HG02623 (cell line): ENCODE data around the gene ASXL2.
"Not testable (repeated sequence)": the region's sequence is repeated elsewhere in the genome, so short reads cannot be mapped to it uniquely, and the experiment has no call there.

ENCODE experiments used
- ATAC-seq: cut with Tn5 transposase; IDR thresholded peaks from one replicate; pipeline ENCODE4 v1.9.1; 2021; ENCODE audit warnings: moderate library complexity; ENCODE audit not compliant: unreplicated experiment

Gene ASXL2

GRCh38 chr2:25894135-25894830, 16.0 kb upstream of the ASXL2 start:
- no peak for ATAC-seq

DNA sequence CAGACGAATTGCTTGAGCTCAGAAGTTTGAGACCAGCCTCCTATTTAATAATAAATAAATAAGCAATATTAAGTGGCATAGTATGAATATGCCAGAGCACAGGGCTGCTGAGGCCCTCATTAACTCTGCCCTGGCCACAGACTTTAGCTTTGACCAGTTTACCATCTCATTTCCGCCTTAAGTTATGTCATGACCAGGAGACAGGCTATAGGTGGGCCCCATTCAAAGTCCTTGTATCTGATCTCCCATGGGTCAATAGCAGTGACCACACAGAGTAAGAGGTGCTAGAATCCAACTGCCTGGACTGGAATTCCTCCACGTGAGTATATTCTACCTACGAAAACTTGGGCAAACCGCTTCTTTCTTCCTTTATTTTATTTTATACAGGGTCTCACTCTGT, 13.4 kb upstream of the ASXL2 start:
- no peak for ATAC-seq

DNA sequence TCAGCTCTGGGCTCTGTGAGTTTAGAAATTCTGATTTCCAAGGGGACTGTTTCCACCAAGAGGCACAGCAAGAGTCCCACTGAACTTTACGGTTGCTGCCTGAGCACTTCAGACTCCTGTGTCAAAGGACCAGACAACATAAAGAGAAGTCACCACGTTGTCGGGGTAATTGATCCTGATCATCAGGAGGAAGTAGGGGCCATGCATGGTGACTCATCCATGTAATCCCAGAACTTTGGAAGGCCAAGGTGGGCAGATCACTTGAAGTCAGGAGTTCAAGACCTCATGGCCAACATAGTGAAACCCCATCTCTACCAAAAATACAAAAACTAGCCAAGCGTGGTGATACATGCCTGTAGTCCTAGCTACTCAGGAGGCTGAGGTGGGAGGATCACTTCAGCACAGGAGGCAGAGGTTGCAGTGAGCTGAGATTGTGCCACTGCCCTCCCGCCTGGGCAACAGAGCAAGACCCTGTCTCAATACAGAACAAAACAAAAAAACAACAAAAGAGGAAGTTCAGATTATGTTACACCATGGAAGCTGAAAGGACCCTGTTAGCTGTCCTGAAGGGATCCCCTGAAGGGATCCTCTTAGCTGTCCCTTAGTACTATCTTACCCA, 9.4 kb upstream of the ASXL2 start:
- no peak for ATAC-seq

- no peak for ATAC-seq
Measured at GRCh38 chr2:25885933-25886332, 7.6 kb upstream of the ASXL2 start.

DNA sequence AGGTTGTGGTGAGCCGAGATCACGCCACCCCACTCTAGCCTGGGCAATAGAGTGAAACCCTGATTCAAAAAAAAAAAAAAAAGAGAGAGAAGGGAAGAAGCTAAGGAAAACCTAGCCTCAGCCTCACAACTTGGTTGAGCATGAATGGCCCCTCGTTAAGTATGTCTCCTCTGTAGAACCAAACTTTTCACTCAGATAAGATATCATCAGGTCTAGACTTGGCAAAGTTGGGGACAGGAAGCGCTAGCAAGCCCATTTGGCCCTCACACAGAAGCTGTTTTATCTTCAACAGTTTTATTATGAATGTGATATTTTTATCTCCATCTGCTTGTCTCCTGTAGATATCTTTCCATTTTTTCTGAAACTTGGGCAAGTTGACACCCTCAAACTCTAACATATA, 3.5 kb upstream of the ASXL2 start:
- no peak for ATAC-seq

DNA sequence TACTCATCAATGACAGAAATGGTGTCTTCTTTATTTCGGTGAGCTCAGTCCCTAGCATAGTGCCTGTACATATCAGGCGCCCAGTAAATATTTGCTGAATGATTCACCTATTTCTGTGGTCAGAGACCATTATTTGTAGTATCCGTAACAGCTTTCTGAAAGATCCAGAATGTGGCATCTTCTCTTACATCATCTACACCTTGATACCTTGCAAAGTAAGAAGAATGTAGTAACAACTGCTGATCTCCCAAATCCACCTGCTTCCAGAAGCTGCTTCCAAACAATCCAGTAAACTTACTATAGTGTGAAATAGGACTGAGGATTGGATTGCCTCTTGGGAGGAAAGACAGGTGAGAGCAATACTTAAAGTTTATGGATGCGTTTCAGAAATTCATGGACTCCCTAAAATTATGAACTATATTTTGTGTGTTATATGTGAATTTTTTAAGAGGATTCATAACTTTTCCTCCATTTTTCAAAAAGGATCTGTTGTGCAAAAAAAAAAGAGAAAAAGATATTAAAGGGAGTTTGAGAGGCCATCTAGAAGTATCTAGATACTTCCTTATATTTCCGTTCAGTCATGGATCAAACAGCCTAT, 945 bp upstream of the ASXL2 start:
- no peak for ATAC-seq

GRCh38 chr2:25877431-25878360, 591 bp downstream of the ASXL2 start:
- ATAC-seq: peak; percentile 42

GRCh38 chr2:25872134-25872533, 6.2 kb downstream of the ASXL2 start:
- ATAC-seq: no peak

DNA sequence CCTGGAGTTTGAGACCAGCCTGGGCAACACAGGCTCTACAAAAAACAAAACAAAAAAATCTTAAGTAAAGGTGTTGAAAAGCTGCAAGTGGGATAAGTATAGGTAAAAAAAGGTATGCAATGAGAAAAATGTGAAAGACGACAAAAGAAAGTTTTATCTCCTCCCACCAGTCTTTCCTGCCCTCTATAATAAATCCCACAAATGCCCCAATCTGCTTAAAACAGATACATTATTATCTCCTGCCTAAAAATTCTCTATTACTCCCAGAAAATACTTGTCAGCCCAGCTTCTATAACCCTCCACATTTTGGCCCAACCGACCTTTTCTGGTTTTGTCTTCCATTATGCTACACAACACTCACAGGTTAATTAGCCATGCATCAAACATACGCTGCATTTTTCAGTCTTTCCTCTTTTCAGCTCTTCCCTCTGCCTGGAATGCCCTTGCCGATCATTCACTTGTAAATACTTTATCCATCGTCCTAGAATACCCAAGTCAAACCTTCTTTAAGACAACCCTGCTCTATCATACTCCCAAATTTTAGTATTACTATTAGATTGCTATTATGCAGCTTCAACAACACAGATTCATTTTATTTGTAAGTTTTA, 10.8 kb downstream of the ASXL2 start:
- ATAC-seq: no peak

DNA sequence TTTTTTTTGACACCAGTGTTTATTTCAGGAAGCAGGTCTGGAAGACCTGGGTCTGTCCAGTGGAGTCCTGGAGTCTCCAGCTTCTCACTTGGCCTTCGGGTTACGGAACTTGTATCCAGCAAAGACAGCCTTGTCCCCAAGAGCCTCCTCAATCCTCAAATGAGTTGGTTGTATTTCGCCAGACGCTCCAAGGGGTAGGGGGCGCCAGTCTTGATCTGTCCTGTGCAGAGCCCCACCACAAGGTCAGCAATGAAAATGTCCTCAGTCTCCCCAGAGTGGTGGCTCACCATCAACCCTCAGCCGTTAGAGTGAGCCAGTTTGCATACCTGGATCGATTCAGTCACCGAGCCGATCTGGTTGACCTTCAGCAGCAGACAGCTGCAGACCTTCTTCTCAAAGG, 21.9 kb downstream of the ASXL2 start:
- ATAC-seq: no peak

- no peak for ATAC-seq
Measured at GRCh38 chr2:25855065-25855464, 23.2 kb downstream of the ASXL2 start.

DNA sequence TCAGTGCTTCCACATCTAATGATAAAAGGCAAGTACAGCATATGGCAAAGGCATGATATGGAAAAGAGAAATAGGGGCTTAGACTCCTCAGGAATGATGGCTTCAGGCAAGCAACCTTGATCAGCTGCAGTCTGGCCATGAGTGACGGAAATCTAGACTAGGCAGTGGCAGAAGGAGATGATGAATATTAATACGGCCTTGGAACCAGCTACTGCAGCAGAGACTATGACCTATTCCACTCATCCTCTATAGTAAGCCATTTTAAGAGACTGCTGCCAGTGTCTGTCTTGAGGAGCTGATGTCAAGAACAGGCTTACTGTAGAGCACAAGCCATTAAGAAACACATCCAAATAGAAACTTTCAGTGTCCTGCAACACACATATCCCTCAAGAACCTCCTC, 23.7 kb downstream of the ASXL2 start:
- no peak for ATAC-seq

DNA sequence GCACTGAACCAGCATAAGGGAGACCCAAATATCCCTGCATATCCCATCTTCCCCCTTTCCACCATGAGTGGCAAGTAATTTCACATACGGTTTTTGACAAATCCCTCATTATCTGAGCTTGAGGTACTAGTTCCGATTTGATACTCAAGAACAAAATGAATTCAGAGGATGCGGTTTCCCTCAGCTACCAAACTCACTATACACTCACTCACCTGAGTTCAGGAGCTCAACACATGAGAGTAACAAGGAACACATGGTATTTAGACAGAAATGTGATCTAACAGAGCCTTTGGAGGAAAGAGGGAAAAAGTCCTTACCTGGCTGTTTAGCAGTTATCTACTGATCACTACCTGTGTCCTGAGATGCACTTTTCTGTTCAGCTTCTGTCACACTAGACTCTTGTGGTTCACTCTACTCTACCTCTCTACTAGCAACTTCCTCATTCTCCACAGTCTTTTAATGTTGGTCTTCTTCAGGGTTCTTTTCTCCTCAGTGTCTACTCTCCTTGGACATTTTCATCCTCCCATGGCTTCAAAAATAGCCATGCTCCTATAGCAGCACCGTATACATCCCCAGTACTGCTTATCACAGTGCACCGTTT, 25.1 kb downstream of the ASXL2 start:
- no peak for ATAC-seq

- ATAC-seq: peak; percentile 82
Measured at GRCh38 chr2:25851740-25852503, 26.4 kb downstream of the ASXL2 start.

DNA sequence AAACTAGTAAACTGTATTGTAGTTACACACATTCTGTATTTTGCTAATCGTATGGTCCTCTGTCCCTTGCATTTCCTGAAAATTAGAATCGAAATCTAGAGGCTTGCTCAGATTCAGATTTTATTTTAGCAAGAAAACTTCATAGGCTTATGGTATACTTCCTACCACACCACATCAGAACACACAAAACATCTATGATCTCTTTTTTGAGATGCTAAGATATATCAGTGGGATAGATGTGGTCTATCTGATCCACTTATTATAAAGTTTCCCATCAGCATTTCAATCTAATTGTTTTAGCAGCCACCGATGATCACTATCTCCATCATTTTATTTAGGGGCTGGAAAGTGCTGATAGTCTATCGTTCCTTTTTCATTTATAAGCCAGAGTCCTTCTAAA, 27.9 kb downstream of the ASXL2 start:
- ATAC-seq: not testable (repeated sequence)

- not testable (repeated sequence) for ATAC-seq
Measured at GRCh38 chr2:25849350-25849749, 28.9 kb downstream of the ASXL2 start.

DNA sequence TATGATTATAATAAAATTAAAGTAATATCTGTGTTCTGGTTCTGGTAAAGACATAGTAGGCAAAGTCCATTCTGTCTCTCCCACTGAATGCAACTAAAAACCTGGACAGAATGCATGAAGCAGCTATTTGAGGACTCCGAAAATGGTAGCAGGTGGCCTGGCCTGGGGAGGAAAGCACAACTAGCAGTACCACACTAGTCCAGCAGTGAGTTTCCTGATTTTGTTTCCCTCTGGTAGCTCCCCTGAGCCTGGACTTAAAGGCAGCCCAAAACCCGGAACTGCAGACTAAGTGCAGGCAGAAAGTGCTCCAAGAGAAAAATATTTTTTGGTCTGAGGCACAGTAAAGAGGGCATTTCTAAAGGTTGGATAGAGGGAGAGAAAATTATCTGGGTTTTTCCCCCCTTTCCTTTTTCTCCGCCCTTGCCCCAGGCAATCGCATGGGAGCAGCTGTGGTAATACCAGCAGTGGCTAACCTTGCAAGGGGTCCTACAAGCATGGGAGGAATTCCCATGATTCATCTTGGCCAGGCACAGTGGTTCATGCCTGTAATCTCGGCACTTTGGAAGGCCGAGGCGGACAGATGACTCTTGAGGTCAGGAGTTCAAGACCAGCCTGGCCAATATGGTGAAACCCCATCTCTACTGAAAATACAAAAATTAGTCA, 32.3 kb downstream of the ASXL2 start:
- no peak for ATAC-seq

- ATAC-seq: no peak
Measured at GRCh38 chr2:25844089-25844488, 34.2 kb downstream of the ASXL2 start.

GRCh38 chr2:25842155-25842554, 36.1 kb downstream of the ASXL2 start:
- no peak for ATAC-seq
